Skeletal muscle satellite cell (primary cell): Measurements from ENCODE around the gene TOGARAM2.

Experiments used
- H3K27me3 ChIP-seq: 2 replicates; pipeline ENCODE4 v1.7.0; 2013; ENCODE audit warnings: low read length; ENCODE audit not compliant: control insufficient read depth, insufficient read depth
- H3K36me3 ChIP-seq: 2 replicates; pipeline ENCODE4 v1.7.0; 2013; ENCODE audit warnings: mild to moderate bottlenecking, control low read depth, low read length; ENCODE audit not compliant: insufficient read depth
- H3K4me1 ChIP-seq: 2 replicates; pipeline ENCODE4 v1.7.0; 2013; ENCODE audit warnings: low read length; ENCODE audit not compliant: control insufficient read depth, insufficient read depth
- H3K4me2 ChIP-seq: 2 replicates; pipeline ENCODE4 v1.7.0; 2013; ENCODE audit warnings: mild to moderate bottlenecking, low read length
- H3K4me3 ChIP-seq: 2 replicates; pipeline ENCODE4 v1.7.0; 2013; ENCODE audit warnings: low read length
- H3K9ac ChIP-seq: 2 replicates; pipeline ENCODE4 v1.7.0; 2013; ENCODE audit warnings: mild to moderate bottlenecking, low read depth, low read length, moderate library complexity
- H3K9me3 ChIP-seq: replicated peaks from 2 replicates; pipeline ENCODE4 v1.7.0; 2013; ENCODE audit warnings: mild to moderate bottlenecking, control low read depth, low read length

Gene TOGARAM2

GRCh38 chr2:29032189-29032588 is 51.1 kb downstream of the TOGARAM2 start:
- peaks cover 5% of the 10 kb centered on the region for H3K27me3 ChIP-seq
- no peak overlapping the region for H3K9ac ChIP-seq
- H3K4me3 ChIP-seq: no peak overlapping the region
- peaks cover 9% of the 10 kb centered on the region for H3K4me1 ChIP-seq
- H3K36me3 ChIP-seq: no peaks in the 10 kb centered on the region
- no peak overlapping the region for H3K4me2 ChIP-seq
- H3K9me3 ChIP-seq: no peaks in the 10 kb centered on the region

- no peaks in the 10 kb centered on the region for H3K36me3 ChIP-seq
- H3K9ac ChIP-seq: no peak overlapping the region
- peaks cover 5% of the 10 kb centered on the region for H3K27me3 ChIP-seq
- peaks cover 9% of the 10 kb centered on the region for H3K4me1 ChIP-seq
- H3K9me3 ChIP-seq: no peaks in the 10 kb centered on the region
- H3K4me2 ChIP-seq: no peak overlapping the region
- H3K4me3 ChIP-seq: no peak overlapping the region
These were observed 52.1 kb downstream of the TOGARAM2 start for GRCh38 chr2:29033172-29033571.

- Histone ChIP-seq H3K27me3 (peaks cover 5% of the 10 kb centered on the region), H3K9me3 (no peaks in the 10 kb centered on the region), H3K4me3 (no peak overlapping the region), H3K4me1 (peaks cover 9% of the 10 kb centered on the region), H3K36me3 (no peaks in the 10 kb centered on the region), H3K4me2 (no peak overlapping the region), H3K9ac (no peak overlapping the region)
These were observed 52.6 kb downstream of the TOGARAM2 start for GRCh38 chr2:29033656-29034055.

GRCh38 chr2:29035016-29035745 is 54.1 kb downstream of the TOGARAM2 start:
- peaks cover 5% of the 10 kb centered on the region for H3K27me3 ChIP-seq
- H3K4me1 ChIP-seq: peaks cover 9% of the 10 kb centered on the region
- no peak overlapping the region for H3K4me3 ChIP-seq
- H3K36me3 ChIP-seq: no peaks in the 10 kb centered on the region
- no peak overlapping the region for H3K9ac ChIP-seq
- no peaks in the 10 kb centered on the region for H3K9me3 ChIP-seq
- H3K4me2 ChIP-seq: no peak overlapping the region

- Histone ChIP-seq H3K4me2 (no peak overlapping the region), H3K27me3 (no peaks in the 10 kb centered on the region), H3K4me3 (no peak overlapping the region), H3K9ac (no peak overlapping the region), H3K36me3 (no peaks in the 10 kb centered on the region), H3K4me1 (peaks cover 10% of the 10 kb centered on the region), H3K9me3 (no peaks in the 10 kb centered on the region)
These were observed 58.8 kb downstream of the TOGARAM2 start for GRCh38 chr2:29039718-29040480.

GRCh38 chr2:29040552-29040951 is 59.5 kb downstream of the TOGARAM2 start:
- no peak overlapping the region for H3K9ac ChIP-seq
- no peak overlapping the region for H3K4me2 ChIP-seq
- no peak overlapping the region for H3K4me3 ChIP-seq
- no peaks in the 10 kb centered on the region for H3K36me3 ChIP-seq
- no peaks in the 10 kb centered on the region for H3K27me3 ChIP-seq
- peaks cover 10% of the 10 kb centered on the region for H3K4me1 ChIP-seq
- no peaks in the 10 kb centered on the region for H3K9me3 ChIP-seq

- H3K4me3 ChIP-seq: no peak overlapping the region
- H3K27me3 ChIP-seq: no peaks in the 10 kb centered on the region
- H3K36me3 ChIP-seq: no peaks in the 10 kb centered on the region
- H3K9ac ChIP-seq: no peak overlapping the region
- H3K4me1 ChIP-seq: peaks cover 10% of the 10 kb centered on the region
- no peaks in the 10 kb centered on the region for H3K9me3 ChIP-seq
- H3K4me2 ChIP-seq: no peak overlapping the region
These were observed 60.1 kb downstream of the TOGARAM2 start for GRCh38 chr2:29041161-29041660.

- Histone ChIP-seq H3K27me3 (no peaks in the 10 kb centered on the region), H3K9ac (no peak overlapping the region), H3K4me1 (peaks cover 10% of the 10 kb centered on the region), H3K36me3 (no peaks in the 10 kb centered on the region), H3K9me3 (no peaks in the 10 kb centered on the region), H3K4me3 (no peak overlapping the region), H3K4me2 (no peak overlapping the region)
These were observed 61.5 kb downstream of the TOGARAM2 start for GRCh38 chr2:29042561-29043075.

- H3K9me3 ChIP-seq: no peaks in the 10 kb centered on the region
These were observed 63.4 kb downstream of the TOGARAM2 start for GRCh38 chr2:29044459-29044858.

GRCh38 chr2:29046321-29046720 is 65.2 kb downstream of the TOGARAM2 start:
- no peak overlapping the region for H3K9ac ChIP-seq
- H3K4me3 ChIP-seq: no peak overlapping the region
- H3K9me3 ChIP-seq: no peaks in the 10 kb centered on the region
- H3K4me2 ChIP-seq: no peak overlapping the region
- H3K4me1 ChIP-seq: peaks cover 10% of the 10 kb centered on the region
- peaks cover 3% of the 10 kb centered on the region for H3K27me3 ChIP-seq
- no peaks in the 10 kb centered on the region for H3K36me3 ChIP-seq

More at GRCh38 chr2:29044459-29044858, 63.4 kb downstream of the TOGARAM2 start:
- H3K27me3 ChIP-seq: peaks cover under 1% of the 10 kb centered on the region
- no peak overlapping the region for H3K9ac ChIP-seq
- no peak overlapping the region for H3K4me3 ChIP-seq
- H3K4me1 ChIP-seq: peaks cover 10% of the 10 kb centered on the region
- no peaks in the 10 kb centered on the region for H3K36me3 ChIP-seq
- H3K4me2 ChIP-seq: no peak overlapping the region

- no peak overlapping the region for H3K4me2 ChIP-seq
- H3K27me3 ChIP-seq: peaks cover 3% of the 10 kb centered on the region
- H3K4me3 ChIP-seq: no peak overlapping the region
- H3K9ac ChIP-seq: no peak overlapping the region
- H3K4me1 ChIP-seq: peaks cover 9% of the 10 kb centered on the region
- H3K36me3 ChIP-seq: no peaks in the 10 kb centered on the region
- H3K9me3 ChIP-seq: no peaks in the 10 kb centered on the region
These were observed 66.2 kb downstream of the TOGARAM2 start for GRCh38 chr2:29047083-29047845.
